ENCODE measurements around the gene IDI2.
A peak's percentile ranks its signal among the peaks of the same experiment; 100 is the strongest.
"Not testable (repeated sequence)": the region's sequence is repeated elsewhere in the genome, so short reads cannot be mapped to it uniquely, and the experiment has no call there.

IDI2 gene

DNA sequence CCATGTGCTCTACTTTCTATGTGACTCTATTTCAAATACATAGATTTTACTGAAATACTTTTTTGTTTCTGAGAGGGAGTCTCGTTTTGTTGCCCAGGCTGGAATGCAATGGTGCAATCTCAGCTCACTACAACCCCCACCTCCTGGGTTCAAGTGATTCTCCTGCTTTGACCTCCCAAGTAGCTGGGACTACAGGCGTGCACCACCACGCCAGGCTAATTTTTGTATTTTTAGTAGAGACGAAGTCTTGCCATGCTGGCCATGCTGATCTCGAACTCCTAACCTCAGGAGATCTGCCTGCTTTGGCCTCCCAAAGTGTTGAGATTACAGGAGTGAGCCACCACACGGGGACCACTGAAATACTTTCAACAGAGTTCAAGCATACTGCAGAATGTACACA, 19.8 kb upstream of the IDI2 start:
- H3K4me3 ChIP-seq (ENCODE audit: low read depth, low read length) = peak overlapping the region; percentile 61
- DNase-seq (ENCODE audit: low read depth) = no peak
- TF ChIP-seq, protein P1, sequence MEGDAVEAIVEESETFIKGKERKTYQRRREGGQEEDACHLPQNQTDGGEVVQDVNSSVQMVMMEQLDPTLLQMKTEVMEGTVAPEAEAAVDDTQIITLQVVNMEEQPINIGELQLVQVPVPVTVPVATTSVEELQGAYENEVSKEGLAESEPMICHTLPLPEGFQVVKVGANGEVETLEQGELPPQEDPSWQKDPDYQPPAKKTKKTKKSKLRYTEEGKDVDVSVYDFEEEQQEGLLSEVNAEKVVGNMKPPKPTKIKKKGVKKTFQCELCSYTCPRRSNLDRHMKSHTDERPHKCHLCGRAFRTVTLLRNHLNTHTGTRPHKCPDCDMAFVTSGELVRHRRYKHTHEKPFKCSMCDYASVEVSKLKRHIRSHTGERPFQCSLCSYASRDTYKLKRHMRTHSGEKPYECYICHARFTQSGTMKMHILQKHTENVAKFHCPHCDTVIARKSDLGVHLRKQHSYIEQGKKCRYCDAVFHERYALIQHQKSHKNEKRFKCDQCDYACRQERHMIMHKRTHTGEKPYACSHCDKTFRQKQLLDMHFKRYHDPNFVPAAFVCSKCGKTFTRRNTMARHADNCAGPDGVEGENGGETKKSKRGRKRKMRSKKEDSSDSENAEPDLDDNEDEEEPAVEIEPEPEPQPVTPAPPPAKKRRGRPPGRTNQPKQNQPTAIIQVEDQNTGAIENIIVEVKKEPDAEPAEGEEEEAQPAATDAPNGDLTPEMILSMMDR (IDR thresholded peaks at IDR 0.05; ENCODE audit: low read depth, low read length, missing control alignments) = no peak

DNA sequence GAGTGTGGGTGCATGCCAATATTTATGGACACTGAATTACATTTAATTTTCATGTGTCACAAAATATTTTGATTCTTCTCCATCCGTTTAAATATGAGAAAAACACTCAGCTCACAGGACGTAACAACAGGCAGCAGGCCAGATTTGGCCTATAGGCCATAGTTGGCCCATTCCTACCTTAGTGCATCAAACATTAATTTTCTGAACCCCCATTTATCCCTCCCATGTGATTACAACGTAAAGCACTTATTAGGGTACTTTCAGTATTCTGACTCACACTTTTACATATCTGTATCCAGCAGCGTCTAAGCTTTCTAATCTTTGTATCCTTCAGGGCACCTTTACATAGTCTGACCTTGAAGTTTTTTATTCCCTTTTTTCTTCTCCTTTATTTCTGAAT, 19.3 kb upstream of the IDI2 start:
- DNase-seq (ENCODE audit: low read depth) = no peak
- TF ChIP-seq, protein P1 (IDR thresholded peaks at IDR 0.05; ENCODE audit: low read depth, low read length, missing control alignments) = no peak
- H3K4me3 ChIP-seq (ENCODE audit: low read depth, low read length) = peak overlapping the region; percentile 61

DNA sequence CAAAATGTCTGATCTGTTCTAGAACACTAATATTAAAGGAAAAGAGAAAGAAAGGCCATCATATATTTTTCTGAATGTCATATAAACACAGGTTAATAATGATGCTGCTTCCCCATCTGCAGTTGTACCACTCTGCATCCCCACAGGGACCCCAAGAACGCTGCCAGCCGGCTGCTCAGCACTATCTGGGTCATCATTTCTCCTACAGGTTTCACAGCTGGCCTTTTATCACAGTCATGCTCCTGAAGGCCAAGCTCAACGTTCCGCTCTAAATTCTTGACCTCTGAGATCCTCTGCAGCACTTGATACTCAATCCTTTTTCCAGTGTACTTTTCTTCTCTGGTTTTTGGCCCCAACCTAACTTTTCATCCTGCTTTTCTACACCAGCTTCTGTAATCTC, 18.5 kb upstream of the IDI2 start:
- TF ChIP-seq, protein P1 (IDR thresholded peaks at IDR 0.05; ENCODE audit: low read depth, low read length, missing control alignments) = no peak
- DNase-seq (ENCODE audit: low read depth) = no peak
- H3K4me3 ChIP-seq (ENCODE audit: low read depth, low read length) = peak overlapping the region; percentile 35

DNA sequence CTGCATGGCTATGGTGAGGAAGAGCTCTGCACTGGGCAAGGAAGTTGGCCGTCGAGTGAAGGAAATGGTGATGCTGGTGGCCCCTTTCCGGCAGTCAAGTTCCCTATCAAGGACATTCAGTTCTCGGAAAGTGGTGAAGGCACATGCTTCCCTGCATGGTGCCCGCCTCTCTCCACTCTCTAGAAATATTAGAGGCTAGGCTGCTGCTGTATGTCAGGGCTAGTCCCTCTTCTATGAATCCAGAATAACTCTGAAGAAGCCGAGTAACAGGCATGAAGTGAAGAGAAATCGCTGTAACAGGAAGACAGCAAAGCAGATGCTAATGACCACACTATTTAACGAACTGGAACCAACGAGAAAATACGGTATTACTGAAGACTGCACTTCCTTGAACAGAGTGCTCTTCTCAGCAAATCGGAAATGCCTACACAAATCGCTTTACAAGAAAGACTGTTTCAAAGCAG, 17.9 kb upstream of the IDI2 start:
- peak; percentile 60 for DNase-seq (ENCODE audit: low read depth)
- peak overlapping the region; percentile 35 for H3K4me3 ChIP-seq (ENCODE audit: low read depth, low read length)
- TF ChIP-seq, protein P1 (IDR thresholded peaks at IDR 0.05; ENCODE audit: low read depth, low read length, missing control alignments) = no peak

DNA sequence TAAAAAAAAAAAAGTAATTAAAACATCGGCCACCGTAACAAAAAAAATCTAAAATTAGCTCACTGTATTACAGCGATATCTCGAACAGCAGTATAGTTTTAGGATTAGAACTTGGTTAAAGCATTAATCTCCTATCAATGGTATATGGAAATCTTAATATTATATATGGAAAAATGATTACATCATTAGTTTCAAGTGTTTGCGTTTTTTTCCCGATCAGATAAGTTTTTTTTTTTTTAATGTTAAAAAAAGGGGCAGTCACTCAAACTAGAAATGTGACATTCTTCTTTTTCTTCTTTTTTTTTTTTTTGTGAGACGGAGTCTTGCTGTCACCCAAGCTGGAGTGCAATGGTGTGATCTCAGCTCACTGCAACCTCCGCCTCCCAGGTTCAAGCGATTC, 15.9 kb upstream of the IDI2 start:
- no peak for DNase-seq (ENCODE audit: low read depth)
- TF ChIP-seq, protein P1 (IDR thresholded peaks at IDR 0.05; ENCODE audit: low read depth, low read length, missing control alignments) = no peak
- no peak overlapping the region for H3K4me3 ChIP-seq (ENCODE audit: low read depth, low read length)

DNA sequence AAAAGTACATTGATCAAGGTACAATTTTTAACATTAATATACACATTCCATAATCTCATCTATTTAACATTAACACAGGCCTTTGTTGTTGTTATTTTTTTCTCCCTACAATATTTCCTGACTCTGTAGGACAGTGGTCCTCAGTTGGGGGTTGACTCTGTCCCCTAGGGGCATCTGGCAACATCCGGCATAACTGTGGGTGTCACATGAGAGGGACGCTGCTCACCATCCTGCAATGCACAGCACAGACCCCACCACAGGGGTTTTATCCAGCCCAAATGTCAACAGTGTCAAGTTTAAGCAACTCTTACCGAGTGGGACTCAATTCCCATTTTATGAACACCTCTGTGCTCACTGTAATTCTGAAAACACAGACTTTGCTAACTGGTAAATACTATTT, 14.5 kb upstream of the IDI2 start:
- no peak for DNase-seq (ENCODE audit: low read depth)
- no peak overlapping the region for H3K4me3 ChIP-seq (ENCODE audit: low read depth, low read length)
- TF ChIP-seq, protein P1 (IDR thresholded peaks at IDR 0.05; ENCODE audit: low read depth, low read length, missing control alignments) = no peak

DNA sequence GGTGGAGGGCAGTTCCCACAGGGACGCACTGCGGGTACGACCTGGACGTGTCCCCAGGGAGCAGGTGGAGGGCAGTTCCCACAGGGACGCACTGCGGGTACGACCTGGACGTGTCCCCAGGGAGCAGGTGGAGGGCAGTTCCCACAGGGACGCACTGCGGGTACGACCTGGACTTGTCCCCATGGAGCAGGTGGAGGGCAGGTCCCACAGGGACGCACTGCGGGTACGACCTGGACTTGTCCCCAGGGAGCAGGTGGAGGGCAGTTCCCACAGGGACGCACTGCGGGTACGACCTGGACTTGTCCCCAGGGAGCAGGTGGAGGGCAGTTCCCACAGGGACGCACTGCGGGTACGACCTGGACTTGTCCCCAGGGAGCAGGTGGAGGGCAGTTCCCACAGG, 13.1 kb upstream of the IDI2 start:
- not testable (repeated sequence) for DNase-seq (ENCODE audit: low read depth); H3K4me3 ChIP-seq (ENCODE audit: low read depth, low read length)

Measured in GM12864 (cell line).